IPS-18a (cell line): ENCODE measurements around the gene PODXL.

Experiments
- H3K27ac ChIP-seq: one replicate; pipeline ENCODE4 v1.5.1; 2013; ENCODE audit warnings: low read length
- H3K27me3 ChIP-seq: one replicate; pipeline ENCODE4 v1.6.1; 2013; ENCODE audit warnings: mild to moderate bottlenecking, low read length; ENCODE audit not compliant: control insufficient read depth, insufficient read depth
- H3K36me3 ChIP-seq: one replicate; pipeline ENCODE4 v1.6.1; 2013; ENCODE audit warnings: low read depth, low read length; ENCODE audit not compliant: control insufficient read depth
- H3K4me1 ChIP-seq: one replicate; pipeline ENCODE4 v1.6.1; 2013; ENCODE audit warnings: low read depth, low read length; ENCODE audit not compliant: control insufficient read depth
- H3K4me3 ChIP-seq: one replicate; pipeline ENCODE4 v1.5.1; 2013; ENCODE audit warnings: low read length
- H3K9ac ChIP-seq: one replicate; pipeline ENCODE4 v1.6.1; 2013; ENCODE audit warnings: mild to moderate bottlenecking, low read length, moderate library complexity
- H3K9me3 ChIP-seq: one replicate; pipeline ENCODE4 v1.6.1; 2013; ENCODE audit warnings: low read depth, low read length; ENCODE audit not compliant: control insufficient read depth

PODXL gene

GRCh38 chr7:131498237-131498885, 58.1 kb downstream of the PODXL start:
- Histone ChIP-seq H3K4me1 (no peaks in the 10 kb centered on the region), H3K27me3 (no peaks in the 10 kb centered on the region), H3K36me3 (peaks cover 61% of the 10 kb centered on the region), H3K9ac (no peak overlapping the region), H3K9me3 (no peaks in the 10 kb centered on the region), H3K27ac (no peak overlapping the region), H3K4me3 (no peak overlapping the region)

DNA sequence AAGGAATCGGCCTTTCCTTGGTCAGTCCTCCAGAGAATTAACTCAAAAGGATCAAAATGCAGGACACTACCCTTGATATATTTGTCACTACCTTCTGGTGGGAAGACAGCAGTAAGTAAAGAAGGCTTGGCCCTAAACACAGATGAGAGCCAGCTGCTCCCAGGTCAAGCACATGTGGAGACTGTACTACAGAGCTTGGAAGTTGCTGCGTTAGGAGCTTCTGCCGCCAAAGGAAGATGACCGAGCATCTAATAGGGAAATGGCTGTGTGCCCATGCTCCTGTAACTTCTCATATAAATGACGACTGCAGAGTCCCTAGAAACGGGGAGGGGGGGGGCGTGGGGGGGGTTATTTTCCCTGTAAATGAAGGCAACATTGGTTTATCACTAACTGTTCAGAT, 59.0 kb downstream of the PODXL start:
- Histone ChIP-seq H3K36me3 (peaks cover 52% of the 10 kb centered on the region), H3K4me3 (no peak overlapping the region), H3K4me1 (no peaks in the 10 kb centered on the region), H3K27ac (no peak overlapping the region), H3K27me3 (no peaks in the 10 kb centered on the region), H3K9me3 (no peaks in the 10 kb centered on the region), H3K9ac (no peak overlapping the region)

GRCh38 chr7:131495669-131496498, 60.5 kb downstream of the PODXL start:
- Histone ChIP-seq H3K4me3 (no peak overlapping the region), H3K9me3 (no peaks in the 10 kb centered on the region), H3K4me1 (no peaks in the 10 kb centered on the region), H3K36me3 (peaks cover 36% of the 10 kb centered on the region), H3K27ac (no peak overlapping the region), H3K27me3 (no peaks in the 10 kb centered on the region), H3K9ac (no peak overlapping the region)

GRCh38 chr7:131494182-131494581, 62.2 kb downstream of the PODXL start:
- H3K9me3 ChIP-seq: no peaks in the 10 kb centered on the region
- H3K9ac ChIP-seq: no peak overlapping the region
- peaks cover 21% of the 10 kb centered on the region for H3K36me3 ChIP-seq
- H3K27me3 ChIP-seq: no peaks in the 10 kb centered on the region
- H3K4me1 ChIP-seq: no peaks in the 10 kb centered on the region
- no peak overlapping the region for H3K4me3 ChIP-seq
- H3K27ac ChIP-seq: no peak overlapping the region

- H3K27me3 ChIP-seq: no peaks in the 10 kb centered on the region
- peaks cover 15% of the 10 kb centered on the region for H3K36me3 ChIP-seq
- no peak overlapping the region for H3K27ac ChIP-seq
- H3K9me3 ChIP-seq: no peaks in the 10 kb centered on the region
- H3K4me1 ChIP-seq: no peaks in the 10 kb centered on the region
- no peak overlapping the region for H3K4me3 ChIP-seq
- H3K9ac ChIP-seq: no peak overlapping the region
These were observed 62.8 kb downstream of the PODXL start for GRCh38 chr7:131493581-131493980.

GRCh38 chr7:131493081-131493480, 63.3 kb downstream of the PODXL start:
- H3K27ac ChIP-seq: no peak overlapping the region
- peaks cover 10% of the 10 kb centered on the region for H3K36me3 ChIP-seq
- H3K4me3 ChIP-seq: no peak overlapping the region
- H3K27me3 ChIP-seq: no peaks in the 10 kb centered on the region
- H3K9ac ChIP-seq: no peak overlapping the region
- H3K4me1 ChIP-seq: no peaks in the 10 kb centered on the region
- no peaks in the 10 kb centered on the region for H3K9me3 ChIP-seq

- no peaks in the 10 kb centered on the region for H3K4me1 ChIP-seq
- H3K27ac ChIP-seq: no peak overlapping the region
- no peak overlapping the region for H3K4me3 ChIP-seq
- no peak overlapping the region for H3K9ac ChIP-seq
- H3K36me3 ChIP-seq: no peaks in the 10 kb centered on the region
- H3K9me3 ChIP-seq: no peaks in the 10 kb centered on the region
- H3K27me3 ChIP-seq: no peaks in the 10 kb centered on the region
These were observed 66.5 kb downstream of the PODXL start for GRCh38 chr7:131489881-131490280.

- no peaks in the 10 kb centered on the region for H3K4me1 ChIP-seq
- H3K9me3 ChIP-seq: no peaks in the 10 kb centered on the region
- no peak overlapping the region for H3K27ac ChIP-seq
- H3K9ac ChIP-seq: no peak overlapping the region
- H3K4me3 ChIP-seq: no peak overlapping the region
- no peaks in the 10 kb centered on the region for H3K36me3 ChIP-seq
- H3K27me3 ChIP-seq: no peaks in the 10 kb centered on the region
These were observed 67.2 kb downstream of the PODXL start for GRCh38 chr7:131489196-131489595.

DNA sequence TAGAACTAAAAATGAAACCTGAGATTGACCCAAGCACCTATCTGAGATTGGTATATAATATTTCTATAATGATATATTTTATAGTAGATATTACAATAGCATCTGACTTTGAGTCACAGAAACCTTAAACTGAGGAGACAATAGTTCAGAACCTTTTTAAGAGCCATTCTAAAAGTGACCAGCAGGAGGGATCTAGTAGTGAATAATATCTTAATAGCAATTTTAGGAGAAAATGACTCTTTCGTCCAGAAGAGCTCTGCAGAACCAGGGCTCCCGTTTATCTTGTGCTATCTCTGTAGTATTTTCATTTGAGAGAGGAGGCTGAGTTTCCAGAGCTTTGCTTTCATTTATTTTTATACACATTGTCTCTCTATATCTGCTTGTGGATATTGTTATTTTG, 68.1 kb downstream of the PODXL start:
- Histone ChIP-seq H3K27me3 (no peaks in the 10 kb centered on the region), H3K9me3 (no peaks in the 10 kb centered on the region), H3K36me3 (no peaks in the 10 kb centered on the region), H3K4me1 (no peaks in the 10 kb centered on the region), H3K27ac (no peak overlapping the region), H3K9ac (no peak overlapping the region), H3K4me3 (no peak overlapping the region)

- Histone ChIP-seq H3K36me3 (no peaks in the 10 kb centered on the region), H3K27me3 (no peaks in the 10 kb centered on the region), H3K27ac (no peak overlapping the region), H3K9ac (no peak overlapping the region), H3K4me3 (no peak overlapping the region), H3K9me3 (no peaks in the 10 kb centered on the region), H3K4me1 (no peaks in the 10 kb centered on the region)
These were observed 69.2 kb downstream of the PODXL start for GRCh38 chr7:131487217-131487616.

- Histone ChIP-seq H3K9me3 (no peaks in the 10 kb centered on the region), H3K27ac (no peak overlapping the region), H3K9ac (no peak overlapping the region), H3K27me3 (no peaks in the 10 kb centered on the region), H3K4me3 (no peak overlapping the region), H3K4me1 (peaks cover under 1% of the 10 kb centered on the region), H3K36me3 (no peaks in the 10 kb centered on the region)
These were observed 70.1 kb downstream of the PODXL start for GRCh38 chr7:131486346-131486745.

DNA sequence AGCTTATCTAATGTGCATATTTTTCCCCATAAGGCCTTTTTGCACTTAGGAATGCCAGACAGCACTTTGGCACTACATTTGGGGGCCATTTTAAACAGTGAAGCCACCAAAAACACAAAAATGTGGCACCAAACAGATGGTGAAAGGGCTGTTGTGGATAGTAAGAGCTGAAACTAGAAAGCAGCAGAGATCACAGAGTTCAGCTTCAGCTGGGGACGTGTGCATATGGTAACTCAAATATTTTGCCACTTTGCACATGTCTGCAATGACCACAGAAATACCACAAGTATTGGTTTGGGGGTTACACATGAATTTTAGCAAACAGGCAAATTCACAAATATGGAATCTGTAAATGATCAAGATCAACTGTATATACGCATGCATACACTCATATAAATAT, 72.8 kb downstream of the PODXL start:
- Histone ChIP-seq H3K27me3 (no peaks in the 10 kb centered on the region), H3K36me3 (peaks cover 3% of the 10 kb centered on the region), H3K27ac (no peak overlapping the region), H3K4me1 (peaks cover 7% of the 10 kb centered on the region), H3K4me3 (no peak overlapping the region), H3K9me3 (no peaks in the 10 kb centered on the region), H3K9ac (no peak overlapping the region)
